LNCaP clone FGC (cell line): Measurements from ENCODE around the gene ZCCHC17.
"Not testable (repeated sequence)": the region's sequence is repeated elsewhere in the genome, so short reads cannot be mapped to it uniquely, and the experiment has no call there.

Source experiments
- DNase-seq: peaks from one replicate; pipeline ENCODE4 v3.0.0-alpha.2; 2011; ENCODE audit warnings: low read depth
- H3K4me3 ChIP-seq: 2 replicates; pipeline ENCODE4 v1.5.1; 2011; ENCODE audit warnings: mild to moderate bottlenecking, low read depth, low read length, control low read depth
- TF ChIP-seq, protein P1 (sequence below): IDR thresholded peaks from 2 replicates; pipeline ENCODE4 v1.5.1; 2012; ENCODE audit warnings: mild to moderate bottlenecking; ENCODE audit not compliant: control insufficient read depth, insufficient read depth; ENCODE audit errors: extremely low read depth

ZCCHC17 gene

DNA sequence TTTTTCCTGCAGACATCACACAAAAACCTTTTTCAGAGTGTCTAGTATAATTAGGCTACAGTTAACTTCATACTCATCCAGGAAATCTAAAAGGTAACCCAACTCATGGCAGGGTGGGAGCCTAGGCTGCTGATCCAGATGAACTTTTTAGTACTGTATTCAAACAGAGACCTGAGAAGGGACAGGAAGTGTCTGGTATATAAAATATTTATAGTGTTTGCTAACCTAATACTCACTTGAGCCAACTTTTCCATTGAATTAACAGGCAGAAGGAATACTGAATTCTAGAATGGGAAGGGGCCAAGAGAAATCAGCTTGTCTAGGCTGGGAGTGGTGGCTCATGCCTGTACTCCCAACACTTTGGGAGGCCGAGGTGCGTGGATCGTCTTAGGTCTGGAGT, 34.9 kb upstream of the ZCCHC17 start:
- DNase-seq, result peak; percentile 79

DNA sequence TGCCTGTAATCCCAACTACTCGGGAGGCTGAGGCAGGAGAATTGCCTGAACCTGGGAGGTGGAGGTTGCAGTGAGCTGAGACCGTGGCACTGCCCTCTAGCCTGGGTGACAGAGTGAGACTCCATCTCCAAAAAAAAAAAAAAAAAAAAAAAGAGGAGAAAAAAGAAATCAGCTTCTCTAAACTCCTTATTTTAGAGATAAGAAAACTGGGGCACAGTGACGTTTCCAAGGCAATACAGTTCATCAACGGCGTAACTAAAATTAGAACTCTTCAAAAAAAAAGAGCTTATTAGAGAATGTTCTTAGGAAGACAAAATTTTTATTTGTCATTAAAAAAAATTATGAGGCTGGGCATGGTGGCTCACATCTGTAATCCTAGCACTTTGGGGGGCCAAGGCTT, 34.4 kb upstream of the ZCCHC17 start:
- not testable (repeated sequence) for H3K4me3 ChIP-seq, DNase-seq

More for the DNA sequence above, 34.9 kb upstream of the ZCCHC17 start:
- peak overlapping the region; percentile 17 for H3K4me3 ChIP-seq
- TF ChIP-seq, protein P1, sequence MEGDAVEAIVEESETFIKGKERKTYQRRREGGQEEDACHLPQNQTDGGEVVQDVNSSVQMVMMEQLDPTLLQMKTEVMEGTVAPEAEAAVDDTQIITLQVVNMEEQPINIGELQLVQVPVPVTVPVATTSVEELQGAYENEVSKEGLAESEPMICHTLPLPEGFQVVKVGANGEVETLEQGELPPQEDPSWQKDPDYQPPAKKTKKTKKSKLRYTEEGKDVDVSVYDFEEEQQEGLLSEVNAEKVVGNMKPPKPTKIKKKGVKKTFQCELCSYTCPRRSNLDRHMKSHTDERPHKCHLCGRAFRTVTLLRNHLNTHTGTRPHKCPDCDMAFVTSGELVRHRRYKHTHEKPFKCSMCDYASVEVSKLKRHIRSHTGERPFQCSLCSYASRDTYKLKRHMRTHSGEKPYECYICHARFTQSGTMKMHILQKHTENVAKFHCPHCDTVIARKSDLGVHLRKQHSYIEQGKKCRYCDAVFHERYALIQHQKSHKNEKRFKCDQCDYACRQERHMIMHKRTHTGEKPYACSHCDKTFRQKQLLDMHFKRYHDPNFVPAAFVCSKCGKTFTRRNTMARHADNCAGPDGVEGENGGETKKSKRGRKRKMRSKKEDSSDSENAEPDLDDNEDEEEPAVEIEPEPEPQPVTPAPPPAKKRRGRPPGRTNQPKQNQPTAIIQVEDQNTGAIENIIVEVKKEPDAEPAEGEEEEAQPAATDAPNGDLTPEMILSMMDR, result no peak

DNA sequence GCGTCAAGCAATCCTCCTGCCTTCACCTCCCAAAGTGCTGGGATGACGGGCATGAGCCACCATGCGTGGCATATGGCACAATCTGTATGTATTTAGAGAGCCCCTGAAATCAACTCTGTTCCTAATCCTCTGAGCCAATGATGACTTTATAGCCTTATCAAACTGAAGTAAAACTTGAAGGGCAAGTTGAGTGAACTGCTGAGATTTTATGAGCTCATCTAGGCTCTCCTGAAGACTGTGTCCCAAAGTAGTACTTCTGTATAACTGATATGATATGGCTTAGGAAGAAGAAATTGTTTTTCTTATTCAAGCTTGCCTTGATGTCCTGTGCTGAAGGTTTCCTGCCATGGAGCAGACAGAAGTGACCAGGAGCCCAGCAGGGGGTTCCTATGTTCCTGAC, 33.4 kb upstream of the ZCCHC17 start:
- TF ChIP-seq, protein P1, result no peak
- DNase-seq, result peak; percentile 78
- peak overlapping the region; percentile 45 for H3K4me3 ChIP-seq

DNA sequence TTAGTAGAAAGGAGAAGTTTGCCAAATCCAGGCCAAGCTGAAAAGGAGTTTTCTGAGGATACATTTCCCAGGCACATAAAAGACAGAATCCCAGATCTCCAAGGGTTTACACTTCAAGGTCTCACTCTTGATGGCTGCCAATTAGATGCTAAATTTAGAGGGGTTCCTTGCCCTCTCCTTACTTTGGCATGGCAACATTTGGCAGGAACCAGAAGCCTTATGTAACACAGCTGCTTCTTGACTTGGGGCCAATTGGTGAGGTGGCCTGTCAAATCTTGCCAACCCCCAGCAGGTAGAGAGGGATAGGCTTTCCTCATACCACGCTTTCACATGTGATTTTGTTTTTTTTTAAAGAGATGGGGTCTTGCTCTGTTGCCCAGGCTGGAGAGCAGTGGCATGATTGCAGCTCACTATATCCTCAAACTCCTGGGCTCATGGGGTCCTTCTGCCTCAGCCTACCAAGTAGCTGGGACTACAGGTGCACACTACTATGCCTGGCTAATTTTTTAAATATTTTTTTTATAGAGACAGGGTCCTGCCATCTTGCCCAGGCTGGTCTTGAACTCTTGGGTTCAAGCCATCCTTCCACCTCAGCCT, 31.9 kb upstream of the ZCCHC17 start:
- H3K4me3 ChIP-seq, result no peak overlapping the region
- TF ChIP-seq, protein P1, result no peak
- no peak for DNase-seq

DNA sequence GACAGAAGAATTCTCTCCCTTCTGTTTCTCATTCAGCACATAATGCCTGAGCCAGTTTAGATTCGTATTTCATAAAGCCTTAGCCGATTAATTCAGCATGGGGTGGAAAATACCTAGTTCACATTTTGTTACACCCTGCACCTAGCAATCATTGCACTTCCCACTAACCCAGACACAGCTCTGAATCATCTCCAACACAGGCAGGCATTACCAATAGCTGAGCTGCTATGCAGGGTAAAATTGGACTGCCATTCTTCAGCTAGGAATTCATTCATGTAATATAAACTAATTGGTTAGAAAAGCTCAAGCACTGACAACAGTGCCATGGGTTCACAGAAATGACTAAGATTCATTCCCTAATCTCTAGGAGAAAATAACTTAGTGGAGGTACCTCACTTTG, 30.3 kb upstream of the ZCCHC17 start:
- no peak overlapping the region for H3K4me3 ChIP-seq
- DNase-seq, result no peak
- TF ChIP-seq, protein P1, result no peak

DNA sequence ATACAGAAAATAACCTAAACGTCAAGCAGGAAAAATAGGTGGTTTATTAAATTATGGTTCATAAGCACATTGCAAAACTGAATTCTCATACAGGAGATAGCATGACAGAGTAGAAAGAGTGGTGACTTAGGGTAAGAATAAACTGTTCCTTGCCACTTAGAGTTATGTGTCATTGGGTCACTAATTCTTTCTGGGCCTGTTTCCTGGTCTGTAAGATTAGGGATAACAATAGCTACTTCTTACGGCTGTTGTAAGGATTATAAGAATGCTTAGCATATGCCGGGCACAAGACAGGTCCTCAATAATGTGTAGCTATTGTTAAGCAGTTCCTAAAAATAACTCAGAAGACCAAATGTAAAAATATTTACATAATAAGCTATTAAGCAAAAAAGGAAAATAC, 24.5 kb upstream of the ZCCHC17 start:
- DNase-seq, result no peak
- H3K4me3 ChIP-seq, result no peak overlapping the region
- TF ChIP-seq, protein P1, result no peak

DNA sequence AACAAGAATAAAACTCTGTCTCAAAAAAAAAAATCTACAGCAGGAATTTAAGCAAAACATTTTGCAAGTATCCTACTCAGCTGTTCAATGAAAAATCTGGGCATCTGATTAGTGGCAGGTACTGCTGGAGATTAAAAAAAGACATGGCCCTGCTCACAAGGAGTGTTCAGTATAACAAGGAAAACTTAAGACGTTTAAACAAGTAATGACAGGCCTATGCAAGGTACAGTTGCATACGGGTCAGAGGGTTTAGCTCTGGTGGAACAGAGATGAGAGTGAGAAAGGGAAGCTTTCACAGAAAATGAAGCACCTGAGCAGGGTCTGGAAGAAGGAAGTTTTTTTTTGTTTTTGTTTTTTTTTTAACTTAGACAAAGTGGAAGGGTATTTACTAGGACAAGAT, 23.2 kb upstream of the ZCCHC17 start:
- no peak overlapping the region for H3K4me3 ChIP-seq
- TF ChIP-seq, protein P1, result no peak
- no peak for DNase-seq

DNA sequence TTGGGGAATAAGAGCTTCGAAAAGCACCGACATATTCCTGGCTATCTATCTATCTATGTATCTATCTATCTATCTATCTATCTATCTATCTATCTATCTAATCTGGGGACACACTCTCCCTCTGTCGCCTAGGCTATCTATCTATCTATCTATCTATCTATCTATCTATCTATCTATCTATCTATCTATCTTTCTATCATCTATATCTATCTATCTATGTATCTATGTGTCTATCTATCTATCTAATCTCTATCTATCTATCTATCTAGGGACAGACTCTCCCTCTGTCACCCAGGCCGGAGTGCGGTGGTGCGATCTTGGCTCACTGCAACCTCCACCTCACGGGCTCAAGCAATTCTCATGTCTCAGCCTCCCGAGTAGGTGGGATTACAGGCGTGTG, 14.4 kb upstream of the ZCCHC17 start:
- not testable (repeated sequence) for H3K4me3 ChIP-seq, DNase-seq

DNA sequence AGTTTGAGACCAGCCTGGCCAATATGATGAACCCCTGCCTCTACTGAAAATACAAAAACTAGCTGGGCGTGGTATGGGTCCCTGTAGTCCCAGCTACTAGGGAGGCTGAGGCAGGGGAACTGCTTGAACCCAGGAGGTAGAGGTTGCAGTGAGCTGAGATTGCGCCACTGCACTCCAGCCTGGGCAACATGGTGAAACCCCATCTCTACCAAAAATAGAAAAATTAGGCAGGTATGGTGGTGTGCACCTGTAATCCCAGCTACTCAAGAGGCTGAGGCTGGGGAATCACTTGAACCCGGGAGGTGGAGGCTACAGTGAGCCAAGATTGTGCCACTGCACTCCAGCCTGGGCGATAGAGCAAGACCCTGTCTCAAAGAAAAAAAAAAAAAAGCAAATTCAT, 9.0 kb upstream of the ZCCHC17 start:
- not testable (repeated sequence) for DNase-seq, H3K4me3 ChIP-seq
